HG02973 (cell line): ENCODE data around the gene HIBADH.
"Not testable (repeated sequence)": the region's sequence is repeated elsewhere in the genome, so short reads cannot be mapped to it uniquely, and the experiment has no call there.

Experiments used
- ATAC-seq: cut with Tn5 transposase; IDR thresholded peaks from one replicate; pipeline ENCODE4 v1.9.1; 2021; ENCODE audit warnings: moderate library complexity; ENCODE audit not compliant: unreplicated experiment

The HIBADH gene

GRCh38 chr7:27603813-27604212, 58.9 kb downstream of the HIBADH start:
- ATAC-seq = no peak

- ATAC-seq = no peak
Measured at GRCh38 chr7:27602766-27603165, 59.9 kb downstream of the HIBADH start.

- no peak for ATAC-seq
Measured at GRCh38 chr7:27601217-27601616, 61.5 kb downstream of the HIBADH start.

- no peak for ATAC-seq
Measured at GRCh38 chr7:27600247-27600646, 62.4 kb downstream of the HIBADH start.

- no peak for ATAC-seq
Measured at GRCh38 chr7:27595009-27595408, 67.7 kb downstream of the HIBADH start.

- ATAC-seq = no peak
Measured at GRCh38 chr7:27593226-27593625, 69.5 kb downstream of the HIBADH start.

GRCh38 chr7:27590416-27590815, 72.3 kb downstream of the HIBADH start:
- ATAC-seq = no peak

- no peak for ATAC-seq
Measured at GRCh38 chr7:27587429-27587828, 75.3 kb downstream of the HIBADH start.

- ATAC-seq = peak; percentile 91
Measured at GRCh38 chr7:27586825-27587224, 75.9 kb downstream of the HIBADH start.

- no peak for ATAC-seq
Measured at GRCh38 chr7:27585781-27586447, 76.8 kb downstream of the HIBADH start.

GRCh38 chr7:27581906-27582305, 80.8 kb downstream of the HIBADH start:
- no peak for ATAC-seq

GRCh38 chr7:27581119-27581518, 81.6 kb downstream of the HIBADH start:
- no peak for ATAC-seq

- ATAC-seq = no peak
Measured at GRCh38 chr7:27579565-27579964, 83.1 kb downstream of the HIBADH start.

- not testable (repeated sequence) for ATAC-seq
Measured at GRCh38 chr7:27578169-27578568, 84.5 kb downstream of the HIBADH start.

- ATAC-seq = no peak
Measured at GRCh38 chr7:27576360-27576944, 86.2 kb downstream of the HIBADH start.

GRCh38 chr7:27575613-27576012, 87.1 kb downstream of the HIBADH start:
- no peak for ATAC-seq

GRCh38 chr7:27569106-27569505, 93.6 kb downstream of the HIBADH start:
- no peak for ATAC-seq

- no peak for ATAC-seq
Measured at GRCh38 chr7:27567266-27567665, 95.4 kb downstream of the HIBADH start.

GRCh38 chr7:27564881-27565482, 97.7 kb downstream of the HIBADH start:
- no peak for ATAC-seq

- no peak for ATAC-seq
Measured at GRCh38 chr7:27560706-27561235, 101.9 kb downstream of the HIBADH start.

- ATAC-seq = no peak
Measured at GRCh38 chr7:27555670-27556069, 107.0 kb downstream of the HIBADH start.

- no peak for ATAC-seq
Measured at GRCh38 chr7:27554826-27555225, 107.9 kb downstream of the HIBADH start.
